GM12878 (cell line): ENCODE measurements around the gene CHD6. TPM values are rescaled to one million over a fixed set of nuclear protein-coding genes. Genes with fewer than 3 reads are reported as not detected.

Source experiments
- ATAC-seq: fragments of 200-7000 bp; cut with Tn5 transposase; 3 replicates; pipeline ENCODE4 v1.9.1; 2020; ENCODE audit warnings: mild to moderate bottlenecking, moderate library complexity
- BruUV-seq: library from RNA; stranded (reverse); fragments of 400-500 nt; replicated peaks from 2 replicates; lab custom pipeline; 2021; lab: Mats Ljungman, UMichigan
- CTCF ChIA-PET: fragments of 300-600 bp; sonication (Branson Sonifier 250); formaldehyde crosslinking; extraction: SDS; loops from one replicate; lab custom pipeline; 2021; ENCODE audit warnings: inconsistent platforms; lab: Yijun Ruan, JAX
- POLR2A ChIA-PET: fragments of 350-600 bp; formaldehyde crosslinking; extraction: SDS; loops from one replicate; lab custom pipeline; 2021; ENCODE audit warnings: inconsistent platforms; lab: Charles Lee
- RAD21 ChIA-PET: fragments of 300-600 bp; sonication (Branson Sonifier 250); formaldehyde crosslinking; loops from one replicate; lab custom pipeline; 2023; ENCODE audit warnings: antibody characterized with exemption; ENCODE audit not compliant: unreplicated experiment; lab: Charles Lee
- SMC1A ChIA-PET: fragments of 300-600 bp; sonication (Branson Sonifier 250); formaldehyde crosslinking; loops from one replicate; lab custom pipeline; 2023; ENCODE audit not compliant: unreplicated experiment, uncharacterized antibody; lab: Charles Lee
- DNase-seq: peaks from one replicate; pipeline ENCODE4 v3.0.0-alpha.2; 2011; ENCODE audit warnings: low read depth, low spot score
- FAIRE-seq: peaks from 3 replicates; lab custom pipeline; 2011; peaks lifted over from hg19 to GRCh38; lab: Jason Lieb, UNC
- H2AFZ ChIP-seq: 2 replicates; pipeline ENCODE4 v1.6.0; 2011; ENCODE audit warnings: low read depth, low read length, control low read depth; ENCODE audit not compliant: control insufficient read depth
- H3K27ac ChIP-seq: 2 replicates; pipeline ENCODE4 v1.5.1; 2011; ENCODE audit warnings: control low read depth; ENCODE audit not compliant: control insufficient read depth, insufficient read depth
- H3K27me3 ChIP-seq, 2 experiments: replicated peaks in 1 of 2; 2 replicates each; pipeline versions ENCODE4 v1.6.0 to v1.6.1; 2011; ENCODE audit warnings: low read length in 1 of 2; ENCODE audit not compliant: control insufficient read depth in 2 of 2, insufficient read depth in 2 of 2
- H3K36me3 ChIP-seq, 2 experiments: 2 replicates each; pipeline ENCODE4 v1.5.1; 2011; ENCODE audit warnings: low read length in 1 of 2; ENCODE audit not compliant: control insufficient read depth in 2 of 2, insufficient read depth in 2 of 2
- H3K4me1 ChIP-seq: 2 replicates; pipeline ENCODE4 v1.6.1; 2011; ENCODE audit warnings: mild to moderate bottlenecking, low read length, moderate library complexity, mixed read lengths; ENCODE audit not compliant: control insufficient read depth, insufficient read depth
- H3K4me2 ChIP-seq: 2 replicates; pipeline ENCODE4 v1.6.0; 2011; ENCODE audit warnings: control low read depth; ENCODE audit not compliant: control insufficient read depth, insufficient read depth
- H3K4me3 ChIP-seq: fragments of 200-600 bp; sonication (generic); 2 replicates; pipeline ENCODE4 v1.5.1; 2016
- H3K79me2 ChIP-seq: 2 replicates; pipeline ENCODE4 v1.6.0; 2011; ENCODE audit warnings: low read length; ENCODE audit not compliant: control insufficient read depth, insufficient read depth
- H3K9ac ChIP-seq: 2 replicates; pipeline ENCODE4 v1.8.0; 2011; ENCODE audit warnings: low read length, control low read depth, mixed read lengths; ENCODE audit not compliant: control insufficient read depth, insufficient read depth
- H3K9me3 ChIP-seq: replicated peaks from 3 replicates; pipeline ENCODE4 v1.5.1; 2011; ENCODE audit warnings: mild to moderate bottlenecking, low read length; ENCODE audit not compliant: control insufficient read depth, insufficient read depth
- H4K20me1 ChIP-seq: 2 replicates; pipeline ENCODE4 v1.6.0; 2011; ENCODE audit not compliant: control insufficient read depth, insufficient read depth
- BHLHE40 ChIP-seq, 2 experiments: fragments of 450-650 bp in 1 of 2; IDR thresholded peaks; 2 replicates each; pipeline ENCODE4 v1.6.1; 2011 to 2017; ENCODE audit warnings: low read depth in 2 of 2, borderline replicate concordance in 1 of 2, improper control_type of control experiment in 1 of 2, low read length in 1 of 2, mild to moderate bottlenecking in 1 of 2
- CREB1 ChIP-seq: IDR thresholded peaks from 2 replicates; pipeline ENCODE4 v1.6.1; 2012; ENCODE audit warnings: low read depth, mild to moderate bottlenecking, inconsistent platforms
- ESRRA ChIP-seq: IDR thresholded peaks from 2 replicates; pipeline ENCODE4 v1.6.1; 2012; ENCODE audit warnings: mild to moderate bottlenecking, low read length, improper control_type of control experiment
- MTA2 ChIP-seq: fragments of 450-650 bp; IDR thresholded peaks from 2 replicates; pipeline ENCODE4 v1.6.1; 2016; ENCODE audit warnings: low read depth, mild to moderate bottlenecking, moderate library complexity
- MYB ChIP-seq: fragments of 150-350 bp; IDR thresholded peaks from 2 replicates; pipeline ENCODE4 v1.6.1; 2014; ENCODE audit warnings: mild to moderate bottlenecking, low read depth, low read length, borderline replicate concordance
- MYC ChIP-seq: IDR thresholded peaks from 2 replicates; pipeline ENCODE4 v1.6.1; 2011; ENCODE audit warnings: mild to moderate bottlenecking, low read length, moderate library complexity, inconsistent platforms; ENCODE audit not compliant: insufficient read depth, insufficient replicate concordance, insufficient read length, severe bottlenecking
- PML ChIP-seq: IDR thresholded peaks from 2 replicates; pipeline ENCODE4 v1.6.1; 2012; ENCODE audit warnings: low read length, inconsistent platforms
- RFX5 ChIP-seq: IDR thresholded peaks from 2 replicates; pipeline ENCODE4 v1.6.1; 2011; ENCODE audit warnings: low read depth, low read length, improper control_type of control experiment
- SUPT20H ChIP-seq: IDR thresholded peaks from 2 replicates; pipeline ENCODE4 v1.6.1; 2011; ENCODE audit warnings: low read depth, mild to moderate bottlenecking, low read length, moderate library complexity, borderline replicate concordance; ENCODE audit not compliant: control insufficient read depth
- WGBS: methylation state at CpG from one replicate; pipeline ENCODE4 v1.1.6; 2016; ENCODE audit warnings: low lambda C conversion rate; ENCODE audit not compliant: insufficient replicate concordance, insufficient coverage; ENCODE audit errors: missing lambda C conversion rate; 5-methylcytosine and 5-hydroxymethylcytosine counted together
- in situ Hi-C: fragments of 300-500 bp; cut with MboI; formaldehyde crosslinking; loops from 9 replicates; pipeline ENCODE4 v1.14.3; 2018; ENCODE audit warnings: mixed read lengths
- intact Hi-C: fragments of 100-400 bp; cut with micrococcal nuclease; formaldehyde crosslinking; loops from one replicate; pipeline ENCODE4 v1.14.2; 2022; ENCODE audit not compliant: unreplicated experiment
- polyA plus RNA-seq, 11 experiments: library from polyadenylated mRNA; depleted of rRNA in 4 of 11; unstranded in 6 of 11; stranded (reverse) in 5 of 11; fragments of >200 nt; fragmentation: Nextera tagmentation in 4 of 11; fragmentation: Illumina TruSeq in 1 of 11; extraction: Ambion mirVana in 4 of 11; extraction: Trizol in 1 of 11; gene quantifications; 1 replicate in 1 of 11; 2 replicates in 10 of 11; pipeline versions ENCODE4 v1.2.1 to v1.2.3, GENCODE V29; 2011 to 2016; ENCODE audit warnings: inconsistent platforms in 2 of 11, missing spikeins in 2 of 11, low read depth in 1 of 11
- total RNA-seq, 4 experiments: library from RNA; depleted of rRNA in 3 of 4; stranded (reverse); fragments of >200 nt in 3 of 4; fragmentation: Illumina TruSeq in 1 of 4; extraction: Trizol in 1 of 4; gene quantifications; 2 replicates each; pipeline versions ENCODE4 v1.2.1 to v1.2.3, GENCODE V29; 2013 to 2021
- TF ChIP-seq, protein P1 (sequence below): fragments of 450-650 bp; IDR thresholded peaks from 2 replicates; pipeline ENCODE4 v1.6.1; 2017; ENCODE audit warnings: mild to moderate bottlenecking, low read depth, inconsistent platforms; ENCODE audit not compliant: poor library complexity, severe bottlenecking

Gene CHD6
- total and polyA plus RNA-seq, 10 of the 15 experiments (the other 5 are each of a cell fraction or from before 2014, with no cell fraction given) = 4.3 to 25.5 (median 17.1) TPM

- Histone ChIP-seq H3K4me3 (no peak overlapping the region), H3K27ac (no peak overlapping the region), H3K4me1 (no peaks in the 10 kb centered on the region), H3K9me3 (no peaks in the 10 kb centered on the region; the same call in 2 of the 3 replicates), H3K36me3 (peaks cover 0 to 8% of the 10 kb centered on the region in 2 experiments; a peak in 2 of 4 replicates), H3K27me3 (no peaks in the 10 kb centered on the region), H3K9ac (no peak overlapping the region), H2AFZ (no peak overlapping the region), H3K79me2 (no peaks in the 10 kb centered on the region), H4K20me1 (no peaks in the 10 kb centered on the region), H3K4me2 (no peak overlapping the region)
- POLR2A ChIA-PET = no interaction called here
- WGBS = 90% methylated on average over 5 of the region's 5 CpGs
- FAIRE-seq = no peak
- SMC1A ChIA-PET = no interaction called here
- no TSS peak for BruUV-seq
- CTCF ChIA-PET = no interaction called here
- no peak for TF ChIP-seq RFX5
- TF ChIP-seq ESRRA = no peak
- no peak for TF ChIP-seq BHLHE40 (IDR thresholded peaks at IDR 0.05; ENCODE audit: borderline replicate concordance in 1 of 2, low read depth in 2 of 2, low read length in 1 of 2)
- TF ChIP-seq MYB = no peak
- no peak for TF ChIP-seq SUPT20H
- no peak for TF ChIP-seq CREB1
- TF ChIP-seq, protein P1, sequence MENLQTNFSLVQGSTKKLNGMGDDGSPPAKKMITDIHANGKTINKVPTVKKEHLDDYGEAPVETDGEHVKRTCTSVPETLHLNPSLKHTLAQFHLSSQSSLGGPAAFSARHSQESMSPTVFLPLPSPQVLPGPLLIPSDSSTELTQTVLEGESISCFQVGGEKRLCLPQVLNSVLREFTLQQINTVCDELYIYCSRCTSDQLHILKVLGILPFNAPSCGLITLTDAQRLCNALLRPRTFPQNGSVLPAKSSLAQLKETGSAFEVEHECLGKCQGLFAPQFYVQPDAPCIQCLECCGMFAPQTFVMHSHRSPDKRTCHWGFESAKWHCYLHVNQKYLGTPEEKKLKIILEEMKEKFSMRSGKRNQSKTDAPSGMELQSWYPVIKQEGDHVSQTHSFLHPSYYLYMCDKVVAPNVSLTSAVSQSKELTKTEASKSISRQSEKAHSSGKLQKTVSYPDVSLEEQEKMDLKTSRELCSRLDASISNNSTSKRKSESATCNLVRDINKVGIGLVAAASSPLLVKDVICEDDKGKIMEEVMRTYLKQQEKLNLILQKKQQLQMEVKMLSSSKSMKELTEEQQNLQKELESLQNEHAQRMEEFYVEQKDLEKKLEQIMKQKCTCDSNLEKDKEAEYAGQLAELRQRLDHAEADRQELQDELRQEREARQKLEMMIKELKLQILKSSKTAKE = no peak
- TF ChIP-seq PML = no peak
- no peak for TF ChIP-seq MYC
- TF ChIP-seq MTA2 = no peak
- no peak for DNase-seq
- in situ Hi-C loops = no loop called here
- RAD21 ChIA-PET = no interaction called here
- intact Hi-C loops = no loop called here
- ATAC-seq = no peak
Observed at GRCh38 chr20:41468994-41469600, 149.1 kb downstream of the CHD6 start.
